HuH-7 (cell line): ENCODE data around the gene FHL5.
A peak's percentile ranks its signal among the peaks of the same experiment; 100 is the strongest.
"Not testable (repeated sequence)": the region's sequence is repeated elsewhere in the genome, so short reads cannot be mapped to it uniquely, and the experiment has no call there.

Experiments used
- DNase-seq: peaks from one replicate; pipeline ENCODE4 v3.0.0; 2011; ENCODE audit warnings: low spot score

Gene FHL5

DNA sequence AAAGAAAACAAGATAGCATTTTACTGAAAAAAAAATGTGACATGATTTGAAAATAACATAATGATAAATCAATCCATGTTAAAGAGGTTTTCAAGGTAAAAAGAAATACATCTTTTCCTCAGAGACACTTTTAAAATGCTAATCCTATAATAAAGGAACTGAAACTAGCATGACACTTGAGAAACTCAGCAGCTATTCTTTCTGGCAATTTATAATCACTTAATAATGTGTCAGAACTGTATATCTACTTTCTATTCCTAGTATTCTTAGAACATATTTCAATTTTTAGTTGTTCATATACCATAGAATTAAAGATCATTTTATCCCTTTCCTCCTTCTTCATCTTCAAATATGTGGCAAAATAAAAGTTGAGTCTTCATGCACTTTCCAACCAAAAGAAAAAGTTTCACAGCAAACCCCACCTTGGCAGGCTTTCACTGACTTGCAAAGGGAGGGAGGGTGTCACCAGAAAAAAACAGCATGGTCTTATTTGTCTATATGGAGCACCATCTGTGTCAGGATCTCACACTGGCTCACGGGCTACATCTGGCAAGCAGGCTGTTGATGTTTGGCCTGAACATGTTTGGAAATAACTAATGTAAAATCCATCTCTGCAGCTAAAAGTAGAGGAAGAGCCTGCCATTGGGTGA, 48.5 kb downstream of the FHL5 start:
- DNase-seq, result no peak

DNA sequence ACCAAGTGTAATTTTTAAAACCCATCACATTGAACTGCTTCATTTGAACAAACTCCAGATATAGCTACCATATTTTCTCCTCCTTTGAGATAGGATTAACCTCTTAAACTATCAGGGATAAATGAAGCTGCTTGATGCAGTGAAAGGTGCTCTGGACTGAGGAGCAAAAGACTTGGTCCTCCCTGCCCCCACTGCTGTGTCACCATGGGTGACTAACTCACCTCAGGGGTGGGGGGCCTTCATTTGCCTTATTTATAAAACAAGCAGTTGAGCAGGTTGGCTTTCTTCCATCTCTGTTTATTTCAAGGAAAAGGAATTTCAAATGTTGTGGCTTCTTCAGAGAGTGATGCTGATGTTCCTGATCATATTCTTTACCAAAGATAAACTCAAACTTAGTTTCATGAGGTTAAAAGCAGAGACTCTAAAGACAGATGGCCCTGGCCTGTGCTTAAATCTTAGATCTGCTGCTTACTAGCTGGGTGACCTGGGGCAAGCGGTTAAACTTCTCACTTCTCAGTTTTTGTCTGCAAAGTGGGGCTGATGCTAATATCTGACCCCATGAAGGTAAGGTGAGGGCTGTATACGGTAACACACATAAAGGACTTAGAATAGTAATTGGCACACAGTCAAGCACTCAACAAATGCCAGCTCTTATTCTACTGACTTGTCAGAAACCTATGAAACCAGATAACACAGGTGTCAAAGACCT, 50.5 kb downstream of the FHL5 start:
- no peak for DNase-seq

DNA sequence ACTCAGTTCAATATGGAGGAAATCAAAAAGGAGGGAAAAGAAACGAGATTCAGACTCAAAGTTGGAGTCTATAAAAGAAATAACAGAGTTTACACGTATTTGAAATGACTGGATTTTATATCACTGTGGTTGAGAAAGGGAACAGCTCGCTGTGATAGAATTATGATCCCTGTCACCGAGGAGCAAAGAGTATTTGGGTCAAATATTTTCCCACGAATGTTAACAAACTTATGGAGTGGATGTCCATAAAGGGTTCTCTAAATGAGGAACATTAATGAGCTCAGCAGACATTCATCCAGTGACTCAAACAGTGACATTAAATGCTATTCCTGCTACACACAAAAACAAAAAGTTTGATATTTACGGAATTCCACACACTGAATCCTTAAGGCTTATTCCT, 57.9 kb downstream of the FHL5 start:
- DNase-seq, result no peak

DNA sequence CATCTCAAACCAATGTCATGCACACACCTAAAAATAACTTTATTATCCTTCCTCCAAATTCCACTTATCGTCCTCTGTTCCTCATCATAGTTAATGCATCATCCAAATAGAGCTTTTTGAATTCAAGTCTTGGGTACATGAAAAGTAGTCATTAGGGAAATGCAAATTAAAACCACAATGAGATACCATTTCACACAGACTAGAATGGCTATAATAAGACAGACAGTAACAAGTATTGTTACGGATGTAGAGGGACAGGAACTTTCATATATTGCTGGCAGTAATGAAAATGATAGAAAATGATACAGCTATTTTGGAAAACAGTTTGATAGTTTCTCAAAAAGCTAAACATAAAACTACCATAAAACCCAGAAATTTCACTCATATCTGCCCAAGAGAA, 59.1 kb downstream of the FHL5 start:
- DNase-seq, result no peak

DNA sequence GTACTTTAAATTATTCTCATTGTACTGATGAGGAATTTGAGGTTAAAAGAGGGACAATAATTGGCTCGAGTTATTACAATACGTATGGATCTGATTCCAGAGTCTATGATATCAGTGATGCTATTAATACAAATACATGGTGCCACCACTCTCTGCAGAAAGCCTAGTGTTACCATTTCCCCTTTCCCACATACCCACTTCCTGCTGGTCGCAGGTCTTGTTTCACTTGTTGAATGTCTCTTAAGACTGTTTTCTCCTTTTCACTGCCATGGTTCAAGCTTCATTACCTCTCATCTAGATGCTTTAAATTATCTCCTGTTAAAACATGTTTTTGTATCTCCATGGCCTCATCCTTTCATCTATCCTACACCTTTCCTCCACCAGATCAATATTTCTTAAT, 62.0 kb downstream of the FHL5 start:
- DNase-seq, result no peak

DNA sequence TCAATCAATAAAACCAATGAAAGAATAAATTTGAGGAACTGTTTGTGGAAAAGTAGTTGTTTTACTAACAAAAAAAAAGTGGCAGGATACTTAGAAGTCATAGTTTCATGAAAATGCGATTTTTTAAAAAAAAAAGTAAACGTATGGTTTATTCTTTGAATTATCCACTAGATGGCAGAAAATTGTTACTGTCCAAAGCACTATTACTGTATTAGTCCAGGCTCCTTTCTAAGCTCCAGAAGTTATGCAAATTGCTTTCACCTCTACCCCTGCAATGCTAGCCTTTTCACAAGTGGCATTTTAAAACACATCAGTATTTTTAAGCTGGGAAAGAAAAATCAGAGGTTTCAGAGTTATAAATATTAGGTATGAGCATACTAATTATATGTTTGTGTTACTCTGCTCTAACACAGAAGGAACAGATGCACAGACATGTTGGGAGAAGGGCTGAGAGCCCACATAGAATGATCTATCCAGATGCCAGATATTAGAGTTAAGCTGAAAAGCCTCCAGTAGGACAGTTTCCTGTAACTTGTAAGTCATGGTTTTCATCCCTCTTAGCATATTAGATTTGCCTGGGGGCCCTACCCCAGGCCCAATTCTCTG, 63.9 kb downstream of the FHL5 start:
- peak; percentile 22 for DNase-seq

DNA sequence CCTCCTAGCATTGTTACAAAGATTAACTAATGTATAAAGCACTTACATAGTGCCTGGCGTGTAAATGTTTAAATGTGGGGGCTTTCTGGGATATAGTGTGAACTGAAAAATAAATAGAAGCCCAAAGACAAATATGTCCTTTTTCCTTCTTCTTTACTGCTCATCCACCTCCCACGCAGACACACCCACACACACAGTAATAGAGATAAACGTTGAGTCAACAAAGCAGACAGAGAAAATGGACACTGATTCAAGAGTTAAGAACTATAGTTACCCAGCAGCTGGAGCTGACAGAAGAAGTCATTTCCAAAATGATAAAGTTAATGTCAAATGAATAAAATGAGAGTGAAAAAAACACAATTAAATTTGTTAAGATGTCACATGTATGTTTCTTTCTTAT, 68.3 kb downstream of the FHL5 start:
- DNase-seq, result no peak

DNA sequence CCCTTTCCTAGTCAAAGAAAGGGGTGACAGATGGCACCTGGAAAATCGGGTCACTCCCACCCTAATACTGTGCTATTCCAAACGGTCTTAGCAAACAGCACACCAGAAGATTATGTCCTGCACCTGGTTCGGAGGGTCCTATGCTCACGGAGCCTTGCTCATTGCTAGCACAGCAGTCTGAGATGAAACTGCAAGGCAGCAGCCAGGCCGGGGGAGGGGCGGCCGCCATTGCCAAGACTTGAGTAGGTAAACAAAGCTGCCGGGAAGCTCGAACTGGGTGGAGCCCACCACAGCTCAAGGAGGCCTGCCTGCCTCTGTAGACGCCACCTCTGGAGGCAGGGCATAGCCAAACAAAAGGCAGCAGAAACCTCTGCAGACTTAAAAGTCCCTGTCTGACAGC, 75.1 kb downstream of the FHL5 start:
- DNase-seq, result not testable (repeated sequence)

DNA sequence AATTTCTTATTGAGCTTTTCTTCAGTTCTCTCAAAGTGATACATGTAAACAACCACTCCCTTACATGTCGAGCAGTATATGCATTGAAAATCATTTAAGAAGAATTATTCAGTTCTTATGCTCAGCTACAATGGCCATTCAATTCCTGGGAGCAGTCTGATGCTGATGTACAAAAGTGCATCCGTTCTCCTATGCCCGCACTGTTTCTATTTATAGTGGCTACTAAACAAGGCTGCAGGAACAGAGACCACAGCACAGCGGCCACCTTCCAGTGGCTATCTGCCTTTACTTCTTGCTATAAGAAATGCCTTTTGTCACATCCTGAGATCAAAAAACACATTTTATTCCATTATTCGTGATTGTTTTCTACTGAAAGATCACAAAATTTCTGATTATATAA, 82.2 kb downstream of the FHL5 start:
- no peak for DNase-seq

DNA sequence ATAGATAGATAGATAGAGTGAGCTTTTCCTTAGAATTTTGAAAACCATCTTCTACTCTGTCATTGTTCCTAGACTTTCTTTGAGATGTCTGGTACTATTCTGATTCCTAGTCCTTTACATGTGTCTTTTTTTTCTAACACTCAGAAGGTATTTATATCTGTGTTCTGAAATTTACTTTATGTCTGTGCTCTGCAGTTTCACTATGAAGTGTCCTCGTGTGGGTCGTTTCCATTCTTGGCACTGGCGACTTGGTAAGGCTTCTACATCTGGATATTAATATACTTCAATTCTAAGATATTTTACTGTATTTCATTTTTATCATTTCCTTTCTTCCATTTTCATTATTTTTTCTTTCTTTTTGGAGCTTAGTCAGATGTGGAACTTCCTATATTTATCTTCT, 87.0 kb downstream of the FHL5 start:
- DNase-seq, result no peak

DNA sequence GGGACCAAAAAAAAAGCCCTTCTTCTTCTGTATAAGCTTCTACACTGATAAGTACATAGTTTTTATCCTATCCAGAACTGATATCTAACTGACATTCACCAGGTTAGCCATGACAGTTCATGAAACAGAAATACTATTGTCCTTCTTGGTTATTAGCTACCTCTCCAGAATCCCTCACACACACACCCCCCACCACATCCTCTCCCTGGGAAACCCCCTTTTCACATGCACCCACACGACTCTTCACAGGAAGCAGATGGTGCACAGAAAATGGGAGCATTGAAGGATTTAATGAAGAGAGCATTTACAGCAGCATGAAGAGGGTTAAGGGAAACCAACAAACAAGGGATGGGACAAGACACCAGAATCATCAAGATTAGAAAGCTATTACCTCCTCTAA, 88.9 kb downstream of the FHL5 start:
- DNase-seq, result no peak

DNA sequence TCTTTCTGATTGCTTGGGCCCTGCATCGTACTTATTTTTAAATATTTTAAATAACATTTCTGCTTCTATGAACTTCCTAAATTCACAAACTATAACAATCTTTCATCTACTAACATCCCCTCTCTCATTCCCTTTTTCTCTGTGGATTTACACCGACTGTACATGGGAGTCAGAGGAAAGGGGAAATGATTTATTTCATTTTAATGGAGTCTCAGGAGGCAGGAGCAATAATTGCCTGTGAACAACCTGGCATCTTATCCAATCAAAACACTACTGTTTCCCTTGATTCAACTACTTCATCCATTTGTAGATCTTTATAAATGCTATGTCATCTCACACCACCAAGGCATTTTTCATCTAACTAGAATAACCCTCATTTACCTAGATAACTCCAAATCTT, 89.6 kb downstream of the FHL5 start:
- no peak for DNase-seq

DNA sequence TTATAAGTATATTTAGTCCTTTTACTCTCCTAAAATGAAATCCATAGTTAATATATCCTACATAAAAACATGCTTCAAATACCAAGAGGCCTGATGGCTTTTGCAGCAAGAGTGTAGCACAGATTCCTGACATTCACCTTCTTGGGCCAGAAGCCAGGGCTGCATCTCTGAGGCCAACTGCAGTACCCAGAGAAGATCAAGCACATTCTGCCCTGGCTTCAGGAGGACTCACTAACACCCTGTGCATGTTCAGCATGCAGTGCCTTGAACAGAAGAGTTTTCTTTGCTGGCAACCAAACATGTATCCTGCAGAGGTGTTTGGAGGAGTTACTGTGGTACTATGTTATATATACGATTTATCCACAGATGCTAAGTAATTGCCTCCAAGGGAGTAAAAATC, 90.3 kb downstream of the FHL5 start:
- no peak for DNase-seq

DNA sequence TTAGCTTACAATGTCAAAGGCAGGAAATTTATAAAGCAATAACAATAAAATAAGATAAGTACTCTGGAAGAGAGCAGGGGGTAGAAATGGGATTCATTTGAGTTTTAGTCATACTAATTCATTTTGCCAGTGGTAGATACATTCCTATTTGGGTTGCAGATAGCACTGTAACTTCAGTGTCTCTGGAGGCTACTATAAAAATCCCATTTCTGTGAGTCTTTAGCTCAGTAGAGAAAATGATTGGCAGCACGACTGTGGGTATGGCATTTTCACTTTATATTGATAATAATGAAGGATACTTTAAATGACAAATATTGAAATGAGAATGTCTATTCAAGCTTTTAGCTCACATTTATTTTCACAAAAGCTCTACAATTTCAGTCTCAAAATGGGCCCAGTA, 93.6 kb downstream of the FHL5 start:
- DNase-seq, result no peak

DNA sequence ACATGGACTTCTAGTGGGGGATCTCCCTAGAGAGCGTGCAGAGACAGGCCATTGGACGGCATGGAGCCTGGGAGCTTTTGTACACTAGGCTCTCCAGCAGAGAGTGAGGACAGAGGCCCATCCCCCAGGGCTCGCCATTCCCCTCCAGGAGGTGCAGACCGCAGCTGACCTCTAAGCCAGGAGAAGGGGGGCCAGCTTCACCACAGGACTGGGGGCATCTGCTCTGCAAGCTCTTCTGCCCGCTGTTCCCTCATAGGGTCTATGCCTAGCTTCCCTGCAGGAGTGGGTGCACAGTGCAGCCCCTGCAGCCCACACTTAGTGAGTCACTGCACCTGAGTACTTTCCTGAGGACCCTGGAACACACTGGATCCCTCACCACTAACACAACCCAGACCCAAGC, 94.4 kb downstream of the FHL5 start:
- no peak for DNase-seq

DNA sequence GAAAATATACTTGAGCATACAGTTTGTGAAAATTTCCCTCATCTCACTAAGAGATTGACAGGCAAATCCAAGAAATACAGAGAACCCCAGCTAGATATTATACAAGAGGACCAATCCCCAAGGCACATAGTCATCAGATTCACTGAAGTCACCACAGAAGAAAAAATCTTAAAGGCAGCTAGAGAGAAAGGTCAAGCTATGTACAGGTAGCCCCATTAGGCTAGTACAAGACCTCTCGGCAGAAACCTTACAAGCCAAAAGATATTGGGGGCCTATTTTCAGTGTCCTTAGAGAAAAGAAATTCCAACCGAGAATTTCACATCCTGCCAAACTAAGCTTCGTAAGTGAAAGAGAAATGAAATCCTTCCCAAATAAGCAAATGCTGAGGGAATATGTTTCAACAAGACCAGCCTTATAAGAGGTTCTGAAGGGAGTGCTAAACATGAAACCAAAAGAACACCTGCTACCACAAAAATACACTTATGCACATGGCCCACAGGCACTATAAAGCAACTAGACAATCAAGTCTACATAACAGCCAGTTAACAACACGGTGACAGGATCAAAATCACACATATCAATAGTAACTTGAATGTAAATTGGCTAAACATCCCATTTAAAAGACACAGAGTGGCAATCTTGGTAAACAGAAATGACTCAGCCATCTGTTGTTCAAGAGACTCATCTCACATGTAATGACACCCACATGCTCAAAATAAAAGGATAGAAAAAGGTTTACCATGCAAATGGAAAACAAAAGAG, 96.3 kb downstream of the FHL5 start:
- DNase-seq, result no peak
